Measurements from ENCODE around the gene INPP4B. TPM values are rescaled to one million over a fixed set of nuclear protein-coding genes. Genes with fewer than 3 reads are reported as not detected.

The INPP4B gene
- total and polyA plus RNA-seq, 3 donors from 2014 or later, result 23.2 to 64.5 (median 55.2) TPM

DNA sequence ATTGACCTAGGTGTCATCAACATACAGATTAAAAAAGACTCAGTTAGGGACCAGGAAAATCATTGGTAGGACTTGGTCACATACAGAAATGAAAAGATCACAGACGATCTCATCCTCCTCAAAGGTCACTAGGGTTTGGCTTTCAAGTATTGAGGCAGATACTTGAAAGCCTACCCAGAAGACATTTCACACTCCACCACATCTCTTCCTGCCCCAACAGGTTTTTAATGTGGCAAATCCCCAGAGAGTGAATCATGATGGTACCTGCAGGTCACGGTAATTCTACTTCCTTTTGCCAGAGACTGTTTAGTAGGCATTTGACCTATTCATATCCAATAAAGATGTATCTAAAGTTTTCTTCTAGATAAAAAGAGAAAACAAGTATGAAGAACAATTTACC, 44.1 kb downstream of the INPP4B start:
- no peaks in the 10 kb centered on the region for H3K36me3 ChIP-seq (ENCODE audit: low read depth, missing control alignments)
- intact Hi-C loops (cut with DNase I; ENCODE audit: low total_unique reads), result no loop called here
- H3K27ac ChIP-seq, result no peak overlapping the region
- no peaks in the 10 kb centered on the region for H3K4me1 ChIP-seq
- TF ChIP-seq, protein P1, sequence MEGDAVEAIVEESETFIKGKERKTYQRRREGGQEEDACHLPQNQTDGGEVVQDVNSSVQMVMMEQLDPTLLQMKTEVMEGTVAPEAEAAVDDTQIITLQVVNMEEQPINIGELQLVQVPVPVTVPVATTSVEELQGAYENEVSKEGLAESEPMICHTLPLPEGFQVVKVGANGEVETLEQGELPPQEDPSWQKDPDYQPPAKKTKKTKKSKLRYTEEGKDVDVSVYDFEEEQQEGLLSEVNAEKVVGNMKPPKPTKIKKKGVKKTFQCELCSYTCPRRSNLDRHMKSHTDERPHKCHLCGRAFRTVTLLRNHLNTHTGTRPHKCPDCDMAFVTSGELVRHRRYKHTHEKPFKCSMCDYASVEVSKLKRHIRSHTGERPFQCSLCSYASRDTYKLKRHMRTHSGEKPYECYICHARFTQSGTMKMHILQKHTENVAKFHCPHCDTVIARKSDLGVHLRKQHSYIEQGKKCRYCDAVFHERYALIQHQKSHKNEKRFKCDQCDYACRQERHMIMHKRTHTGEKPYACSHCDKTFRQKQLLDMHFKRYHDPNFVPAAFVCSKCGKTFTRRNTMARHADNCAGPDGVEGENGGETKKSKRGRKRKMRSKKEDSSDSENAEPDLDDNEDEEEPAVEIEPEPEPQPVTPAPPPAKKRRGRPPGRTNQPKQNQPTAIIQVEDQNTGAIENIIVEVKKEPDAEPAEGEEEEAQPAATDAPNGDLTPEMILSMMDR (IDR thresholded peaks at IDR 0.05), result no peak
- no peak for TF ChIP-seq POLR2A (IDR thresholded peaks at IDR 0.05)
- no peak overlapping the region for H3K4me3 ChIP-seq
- no peaks in the 10 kb centered on the region for H3K9me3 ChIP-seq
- no peaks in the 10 kb centered on the region for H3K27me3 ChIP-seq
- 95 to 97% methylated on average over 2 of the region's 2 CpGs for WGBS, 2 donors
- DNase-seq, result no peak

DNA sequence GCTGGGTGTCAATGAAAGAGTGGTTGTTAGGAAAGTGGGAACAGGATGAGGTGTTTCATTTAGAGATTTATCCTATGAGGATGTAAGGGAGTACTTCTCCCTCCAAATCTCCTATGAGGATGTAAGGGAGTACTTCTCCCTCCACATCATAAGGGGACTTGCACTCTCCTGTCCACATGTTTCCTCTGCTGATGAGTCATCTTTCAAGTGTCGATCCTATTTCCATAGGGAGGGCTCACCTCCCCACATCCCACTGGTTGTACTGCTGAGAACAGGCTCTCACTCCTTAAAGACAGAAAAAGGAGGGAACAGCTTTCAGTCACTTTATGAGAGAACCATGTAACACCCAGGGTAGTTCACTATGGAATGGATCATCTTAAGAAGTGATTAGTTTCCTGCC, 65.0 kb downstream of the INPP4B start:
- WGBS, 2 donors, result 36 to 70% methylated on average over 1 of the region's 1 CpG
- intact Hi-C loops (cut with DNase I; ENCODE audit: low total_unique reads), result no loop called here
- TF ChIP-seq POLR2A (IDR thresholded peaks at IDR 0.05), result no peak
- TF ChIP-seq, protein P1 (IDR thresholded peaks at IDR 0.05), result no peak
- no peaks in the 10 kb centered on the region for H3K4me1 ChIP-seq
- no peak overlapping the region for H3K27ac ChIP-seq
- H3K4me3 ChIP-seq, result no peak overlapping the region
- no peak for DNase-seq
- H3K36me3 ChIP-seq (ENCODE audit: low read depth, missing control alignments), result no peaks in the 10 kb centered on the region
- H3K27me3 ChIP-seq, result no peaks in the 10 kb centered on the region
- no peaks in the 10 kb centered on the region for H3K9me3 ChIP-seq

DNA sequence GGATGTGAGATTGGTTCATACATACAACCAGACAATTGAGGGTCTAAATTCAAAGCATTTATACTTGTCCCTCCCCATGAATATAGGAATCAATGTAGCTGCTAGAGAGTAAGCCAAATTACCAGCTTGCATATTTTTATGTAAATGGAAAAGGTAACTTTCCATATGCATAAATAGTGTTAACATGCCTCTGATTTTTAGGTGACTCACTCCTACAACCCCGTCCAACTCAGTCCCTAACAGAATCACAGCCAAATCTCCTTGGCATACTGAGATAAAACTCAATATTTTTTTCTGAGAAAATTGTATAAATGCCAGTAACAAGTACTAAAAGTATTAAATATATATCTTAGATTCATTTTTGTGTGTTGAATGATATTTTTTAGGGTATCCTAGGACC, 67.2 kb downstream of the INPP4B start:
- no peak for DNase-seq
- H3K27me3 ChIP-seq, result no peaks in the 10 kb centered on the region
- H3K9me3 ChIP-seq, result no peaks in the 10 kb centered on the region
- intact Hi-C loops (cut with DNase I; ENCODE audit: low total_unique reads), result no loop called here
- 66 to 76% methylated on average over 1 of the region's 1 CpG for WGBS, 2 donors
- no peaks in the 10 kb centered on the region for H3K4me1 ChIP-seq
- H3K36me3 ChIP-seq (ENCODE audit: low read depth, missing control alignments), result no peaks in the 10 kb centered on the region
- H3K4me3 ChIP-seq, result no peak overlapping the region
- no peak overlapping the region for H3K27ac ChIP-seq
- TF ChIP-seq, protein P1 (IDR thresholded peaks at IDR 0.05), result no peak
- no peak for TF ChIP-seq POLR2A (IDR thresholded peaks at IDR 0.05)

DNA sequence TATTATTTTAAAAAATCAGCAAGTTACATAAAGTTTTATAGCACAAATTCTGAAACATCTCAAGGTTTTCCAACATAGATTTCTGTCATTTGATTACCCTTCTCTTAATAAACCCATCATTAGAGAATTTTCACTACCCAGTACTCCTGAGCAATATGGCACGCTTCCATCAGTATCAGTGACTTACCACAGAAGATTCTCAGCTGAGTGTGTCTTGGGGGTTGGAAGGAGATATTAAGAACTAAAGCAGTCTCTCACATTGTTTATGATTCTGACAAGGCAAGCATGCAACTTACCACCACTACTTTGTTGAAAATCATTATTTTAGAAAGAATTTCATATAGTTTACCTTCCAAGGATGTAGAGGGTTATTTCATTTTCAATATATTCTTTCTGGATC, 67.7 kb downstream of the INPP4B start:
- DNase-seq, result no peak
- H3K27me3 ChIP-seq, result no peaks in the 10 kb centered on the region
- no peak for TF ChIP-seq POLR2A (IDR thresholded peaks at IDR 0.05)
- TF ChIP-seq, protein P1 (IDR thresholded peaks at IDR 0.05), result no peak
- intact Hi-C loops (cut with DNase I; ENCODE audit: low total_unique reads), result no loop called here
- no peaks in the 10 kb centered on the region for H3K4me1 ChIP-seq
- H3K27ac ChIP-seq, result no peak overlapping the region
- H3K36me3 ChIP-seq (ENCODE audit: low read depth, missing control alignments), result no peaks in the 10 kb centered on the region
- no peak overlapping the region for H3K4me3 ChIP-seq
- no peaks in the 10 kb centered on the region for H3K9me3 ChIP-seq
- WGBS, 2 donors, result 81 to 86% methylated on average over 1 of the region's 1 CpG

DNA sequence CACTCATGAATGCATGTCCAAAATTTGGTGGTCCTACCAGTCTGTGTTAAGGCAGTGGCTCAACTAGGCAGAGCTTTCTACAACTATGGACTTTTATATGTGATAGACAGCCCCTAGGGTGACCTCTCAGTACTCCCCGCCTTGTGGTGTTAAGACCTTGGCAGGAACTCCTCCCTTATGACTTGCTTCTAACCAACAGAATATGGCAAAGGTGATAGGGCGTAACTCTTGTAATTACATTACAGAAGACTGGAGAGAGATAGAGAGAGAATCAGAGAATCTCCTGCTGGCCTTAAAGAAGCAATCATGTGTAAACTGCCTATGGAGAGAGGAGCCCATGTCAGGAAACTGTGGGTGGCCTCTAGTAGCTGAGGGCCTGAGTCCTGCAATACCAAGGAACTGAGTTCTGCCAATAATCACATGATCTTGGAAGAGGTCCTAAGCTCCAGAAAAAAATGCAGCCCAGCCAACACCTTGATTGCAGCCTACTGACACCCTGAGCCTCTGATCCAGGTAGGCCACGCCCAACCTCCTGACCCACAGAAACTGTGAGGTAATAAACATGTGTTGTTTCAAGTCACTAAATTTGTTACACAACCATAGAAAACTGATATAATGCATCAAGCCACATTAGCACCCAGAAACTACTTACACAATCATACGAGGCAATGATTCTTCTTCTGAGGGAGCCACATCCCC, 68.9 kb downstream of the INPP4B start:
- Histone ChIP-seq H3K4me3 (no peak overlapping the region), H3K27me3 (no peaks in the 10 kb centered on the region), H3K9me3 (no peaks in the 10 kb centered on the region), H3K36me3 (ENCODE audit: low read depth, missing control alignments) (no peaks in the 10 kb centered on the region), H3K4me1 (no peaks in the 10 kb centered on the region), H3K27ac (no peak overlapping the region)
- intact Hi-C loops (cut with DNase I; ENCODE audit: low total_unique reads), result no loop called here
- WGBS, 2 donors, result 83 to 90% methylated on average over 4 of the region's 4 CpGs
- TF ChIP-seq, protein P1 (IDR thresholded peaks at IDR 0.05), result no peak
- TF ChIP-seq POLR2A (IDR thresholded peaks at IDR 0.05), result no peak
- no peak for DNase-seq

All from testis (tissue), 3 donors.